Measurements from ENCODE around the gene RCVRN.

The RCVRN gene

DNA sequence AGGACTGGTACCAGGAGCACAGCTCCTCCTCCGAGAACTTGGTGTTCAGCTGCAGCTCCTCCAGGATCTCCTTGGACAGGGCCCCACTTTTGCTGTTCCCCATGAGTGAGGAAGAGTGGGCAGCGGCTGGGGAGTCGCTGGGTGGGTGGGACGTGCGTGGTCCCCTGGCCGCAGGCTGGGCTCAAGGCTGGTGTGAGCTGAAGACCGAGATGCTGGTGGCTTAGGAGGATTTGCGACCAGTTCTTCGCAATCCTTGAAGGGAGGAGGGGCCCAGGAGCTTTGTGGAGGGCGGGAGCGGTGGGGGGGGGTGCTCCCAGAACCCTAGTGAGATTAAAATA, at the start of gene RCVRN:
RCVRN (minus strand) TSS at position 194 of the 338 bp plus-strand sequence; CDS start at position 103, 91 bp downstream.
- DNase-seq, result no peak

DNA sequence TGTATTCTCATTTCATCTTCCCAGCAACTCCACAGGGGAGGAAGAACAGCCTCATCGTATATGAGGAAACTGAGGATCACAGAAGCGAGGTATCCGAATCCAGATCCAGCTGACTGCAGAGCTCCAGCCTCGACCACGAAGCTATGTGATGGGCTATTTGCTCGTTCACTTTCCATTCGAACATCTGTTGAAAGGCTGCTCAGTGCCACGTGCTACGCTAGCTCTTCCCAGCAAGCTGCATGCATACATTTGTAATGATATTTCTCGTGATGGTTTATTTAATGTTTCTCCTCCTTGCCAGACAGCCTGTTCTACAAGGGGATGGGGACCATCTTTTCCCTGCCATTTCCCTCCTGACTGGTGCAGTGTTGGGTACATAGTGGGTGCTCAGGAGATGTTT, 48.4 kb upstream of the RCVRN start:
- no peak for DNase-seq

DNA sequence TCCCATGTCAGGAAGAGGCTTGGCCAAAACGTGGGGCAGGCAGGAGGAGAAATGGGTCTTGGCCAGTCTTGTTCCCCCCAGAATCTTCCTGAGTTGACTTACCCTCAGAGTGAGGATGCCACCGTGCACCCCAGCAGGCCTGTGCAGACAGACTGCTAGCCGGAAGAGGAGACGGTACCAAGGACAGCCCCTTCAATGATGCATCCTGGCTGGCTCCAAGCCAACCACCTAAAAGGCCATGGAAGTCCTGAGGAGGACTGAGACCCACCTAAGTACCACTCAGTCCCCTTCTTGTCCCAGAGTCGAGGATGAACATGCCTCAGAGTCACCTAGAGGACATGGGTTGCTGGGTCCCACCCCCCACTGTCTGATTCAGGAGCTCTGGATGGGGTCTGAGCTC, 46.7 kb upstream of the RCVRN start:
- no peak for DNase-seq

DNA sequence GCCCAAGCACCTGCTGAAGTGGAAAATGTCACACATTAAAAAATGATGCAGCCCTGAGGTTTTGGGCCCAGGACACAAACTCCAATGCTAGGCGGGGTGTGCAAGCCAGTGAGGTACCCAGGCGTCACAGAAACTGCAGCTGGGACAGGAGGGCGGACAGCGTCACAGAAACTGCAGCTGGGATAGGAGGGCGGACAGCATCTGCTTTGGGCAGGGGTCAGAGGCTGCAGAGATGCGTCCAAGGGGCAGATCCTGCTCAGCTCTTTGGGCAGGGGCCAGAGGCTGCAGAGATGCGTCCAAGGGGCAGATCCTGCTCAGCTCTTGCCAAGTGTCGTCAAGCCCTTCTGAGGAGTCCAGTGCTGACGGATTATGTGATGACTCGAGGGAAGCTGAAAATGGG, 43.9 kb upstream of the RCVRN start:
- DNase-seq, result no peak

DNA sequence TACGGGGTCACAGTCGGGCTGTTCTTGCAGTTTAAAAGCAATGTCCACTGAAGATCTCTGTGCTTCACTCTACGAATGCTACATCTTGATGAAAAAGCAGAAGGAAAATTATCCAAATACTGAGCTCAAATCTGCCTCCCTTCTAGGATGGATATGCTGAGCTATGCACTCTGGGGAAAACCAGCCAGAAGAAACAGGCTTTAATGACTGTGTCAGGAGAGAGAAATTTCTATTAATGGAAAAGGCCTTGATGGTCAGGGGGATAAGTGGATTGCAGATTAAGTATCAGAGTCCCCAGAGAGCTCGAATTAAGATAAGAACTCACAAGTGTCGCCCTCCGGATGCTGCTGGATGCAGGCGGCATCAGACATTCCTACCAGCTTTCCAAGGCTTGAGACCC, 39.6 kb upstream of the RCVRN start:
- no peak for DNase-seq

DNA sequence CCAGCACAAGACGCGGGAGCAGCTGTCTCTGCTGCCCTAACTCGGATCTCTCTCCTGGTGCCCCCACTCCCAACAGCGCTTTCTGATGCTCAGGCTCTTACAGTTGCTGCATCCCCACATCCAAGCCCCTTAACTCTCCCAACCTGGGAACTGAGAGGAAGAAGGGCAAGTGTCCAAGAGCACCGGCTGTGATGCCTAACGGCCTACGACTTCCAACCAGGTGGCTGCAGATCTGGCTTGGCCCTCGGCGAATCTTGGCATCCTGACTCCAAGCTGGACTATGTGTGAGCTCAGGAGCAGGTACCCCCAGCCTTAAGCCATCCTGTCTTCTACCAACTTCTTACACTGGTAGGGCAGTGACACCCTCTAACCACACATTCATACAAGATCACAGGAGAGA, 38.3 kb upstream of the RCVRN start:
- DNase-seq, result peak; percentile 52 to 81

DNA sequence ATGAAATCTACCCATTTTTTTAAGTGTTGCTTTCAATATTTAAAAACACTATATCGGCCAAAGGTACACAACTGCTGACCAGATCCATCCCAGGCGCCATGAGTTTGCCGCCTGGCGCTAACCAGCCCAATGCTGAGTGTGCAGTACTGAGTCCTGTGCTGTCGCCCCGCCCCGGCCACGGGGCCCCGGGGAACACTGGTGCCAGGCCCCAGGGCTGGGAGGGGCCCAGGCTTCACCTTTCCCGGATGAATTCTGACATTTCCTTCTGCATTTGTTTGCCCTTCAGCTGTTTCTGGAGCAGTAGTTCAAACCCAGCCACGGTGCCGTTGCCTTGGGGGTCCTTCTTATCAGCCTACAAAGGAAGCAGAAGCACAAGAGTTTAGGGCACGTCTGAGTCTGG, 37.8 kb upstream of the RCVRN start:
- DNase-seq, result no peak

DNA sequence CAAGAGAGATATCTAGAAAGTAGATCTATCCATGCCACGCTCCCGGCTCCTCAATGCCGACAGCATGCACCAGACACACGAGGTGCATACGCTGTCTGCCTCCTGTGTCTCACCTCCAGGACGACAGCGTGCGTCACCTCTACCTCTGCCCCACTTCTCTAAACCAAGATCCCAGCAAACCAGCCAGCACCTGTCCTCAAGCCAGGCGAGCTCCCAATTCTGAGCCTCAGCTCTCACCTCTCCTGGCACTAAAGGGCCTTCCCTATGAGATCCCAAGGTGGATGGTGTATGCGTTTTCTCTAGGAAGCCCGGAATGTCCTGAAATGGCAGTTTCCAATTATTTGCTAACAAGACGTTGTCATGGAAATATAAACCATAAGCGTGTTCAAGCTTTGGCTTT, 36.2 kb upstream of the RCVRN start:
- DNase-seq, result no peak

DNA sequence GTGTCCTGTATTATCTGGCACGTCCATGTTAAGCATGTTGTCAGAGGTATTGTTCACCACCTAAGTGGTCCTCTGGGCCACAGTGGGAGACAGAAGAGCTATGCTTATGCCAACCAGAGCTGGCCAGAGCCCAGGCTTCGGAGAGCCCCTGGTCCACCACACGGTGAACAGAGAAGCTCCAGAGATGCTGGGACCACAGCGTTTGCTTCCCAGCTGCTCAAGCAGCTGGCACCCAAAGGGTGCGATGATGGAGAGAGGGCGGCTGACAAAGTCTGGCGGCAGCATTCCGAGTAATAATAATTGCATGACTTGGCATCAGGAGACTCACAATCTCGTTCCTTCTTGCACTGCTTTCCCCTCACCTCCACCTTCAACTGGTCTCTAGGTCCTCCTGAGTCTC, 35.8 kb upstream of the RCVRN start:
- no peak for DNase-seq

DNA sequence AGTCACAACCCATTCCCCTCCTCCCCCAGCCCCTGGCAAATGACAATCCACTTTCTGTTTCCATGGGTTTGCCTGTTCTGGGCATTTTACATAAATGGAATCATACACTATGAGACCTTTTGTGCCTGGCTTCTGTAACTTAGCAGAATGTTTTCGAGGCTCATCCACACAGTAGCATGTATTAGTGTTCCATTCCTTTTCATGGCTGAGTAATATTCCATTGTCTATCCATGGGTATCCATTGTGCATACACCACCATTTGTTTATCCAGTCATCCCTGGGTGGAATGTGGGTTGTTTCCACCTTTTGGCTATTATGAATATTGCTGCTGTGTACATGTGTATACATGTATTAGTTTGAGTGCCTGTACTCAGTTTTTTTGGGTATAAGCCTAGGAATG, 33.7 kb upstream of the RCVRN start:
- no peak for DNase-seq

DNA sequence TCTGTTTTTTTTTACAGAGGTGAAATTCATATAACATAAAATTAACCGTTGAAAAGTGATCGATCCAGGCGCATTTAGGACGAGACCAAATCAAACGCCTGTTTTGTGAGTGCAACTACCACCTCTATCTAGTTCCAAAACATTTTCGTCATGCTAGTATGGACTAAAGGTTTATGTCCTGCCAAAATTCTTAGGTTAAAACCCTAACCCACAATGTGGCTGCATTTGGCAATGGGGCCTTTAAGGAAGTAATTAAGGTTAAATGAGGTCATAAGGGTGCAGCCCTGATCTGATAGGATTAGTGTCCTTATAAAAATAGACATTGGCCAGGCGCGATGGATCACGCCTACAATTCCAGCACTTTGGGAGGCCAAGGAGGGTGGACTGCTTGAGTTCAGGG, 32.8 kb upstream of the RCVRN start:
- no peak for DNase-seq

DNA sequence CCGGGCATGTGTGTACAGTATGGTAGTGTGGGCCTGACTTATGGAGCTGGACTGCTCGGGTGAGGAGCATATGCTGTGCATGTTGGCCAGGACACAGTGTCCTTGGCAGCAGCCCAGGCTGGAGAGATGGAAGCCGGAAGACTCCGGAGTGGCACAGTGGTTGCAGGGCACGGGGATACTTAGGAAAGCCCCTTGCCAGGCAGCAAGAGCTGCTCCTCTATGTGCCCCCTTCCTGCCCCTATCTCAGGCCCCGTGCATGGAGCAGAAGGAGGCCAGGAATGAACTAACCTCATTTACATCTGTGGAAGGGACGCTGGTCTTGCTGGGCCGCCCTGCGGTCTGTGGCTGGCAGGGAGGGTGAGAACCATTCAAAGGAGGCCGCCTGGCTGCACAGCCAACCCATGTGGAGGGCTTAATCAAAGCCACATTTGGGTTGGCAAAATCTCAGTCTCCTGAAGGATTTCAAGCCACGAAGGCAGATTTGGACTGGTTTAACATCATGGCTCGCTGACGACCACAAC, 32.2 kb upstream of the RCVRN start:
- peak; percentile 44 to 93 for DNase-seq

DNA sequence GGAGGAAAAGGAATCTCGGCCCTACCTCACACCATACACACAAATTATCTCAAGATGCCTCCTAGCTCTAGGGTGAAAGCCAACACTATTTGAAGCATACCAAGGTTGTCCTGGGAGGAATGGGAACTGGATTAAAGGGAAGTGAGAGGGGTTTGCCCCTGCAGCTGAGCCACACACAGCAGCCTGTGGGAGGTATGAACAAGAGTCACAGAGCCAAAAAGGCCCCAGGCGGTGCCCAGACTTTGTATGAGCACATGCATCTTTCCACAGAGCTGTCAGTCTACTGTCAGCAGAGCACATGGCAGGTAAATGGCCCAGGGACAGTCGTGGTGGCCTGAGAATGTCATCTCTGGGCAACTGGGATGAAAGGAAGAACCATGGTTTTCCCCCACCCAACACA, 31.0 kb upstream of the RCVRN start:
- no peak for DNase-seq

DNA sequence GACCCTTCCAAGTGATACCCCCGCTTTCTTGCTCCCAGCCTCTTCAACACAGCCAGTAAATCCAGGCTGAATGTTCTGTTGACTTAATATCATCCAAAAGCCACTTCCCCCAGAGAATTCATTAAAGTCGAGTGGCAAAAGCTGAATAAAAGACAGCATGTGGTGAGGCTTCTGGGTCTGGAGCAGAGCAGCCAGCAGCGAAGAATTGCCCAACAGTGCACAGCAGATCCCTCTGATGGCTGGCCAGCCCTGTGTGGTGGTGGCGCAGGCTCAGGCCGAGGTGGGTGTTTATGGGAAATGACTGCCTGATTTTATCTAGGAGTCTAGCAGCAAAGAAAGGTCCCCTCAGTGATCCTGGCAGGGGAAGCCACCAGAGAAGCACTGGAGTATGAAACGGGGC, 30.3 kb upstream of the RCVRN start:
- no peak for DNase-seq

DNA sequence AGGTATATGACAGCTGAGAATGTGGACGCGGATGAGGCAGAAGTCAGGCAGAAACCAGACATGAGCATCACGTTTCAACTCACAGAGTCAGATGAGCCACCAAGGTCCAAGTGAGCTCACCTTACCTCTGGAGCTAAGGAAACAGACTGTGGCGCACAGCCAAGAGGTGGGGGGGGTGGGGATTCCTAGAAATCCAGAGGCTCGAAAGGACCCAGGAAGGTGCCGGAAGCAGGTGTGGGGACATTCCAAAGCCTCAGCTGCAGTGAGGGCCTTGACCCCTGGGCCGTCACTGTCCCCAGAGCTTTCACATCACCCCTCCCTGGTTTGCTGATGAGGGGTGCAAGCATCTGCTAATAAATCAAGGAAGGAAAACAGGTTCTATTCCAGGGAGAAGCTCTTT, 29.3 kb upstream of the RCVRN start:
- DNase-seq, result no peak

DNA sequence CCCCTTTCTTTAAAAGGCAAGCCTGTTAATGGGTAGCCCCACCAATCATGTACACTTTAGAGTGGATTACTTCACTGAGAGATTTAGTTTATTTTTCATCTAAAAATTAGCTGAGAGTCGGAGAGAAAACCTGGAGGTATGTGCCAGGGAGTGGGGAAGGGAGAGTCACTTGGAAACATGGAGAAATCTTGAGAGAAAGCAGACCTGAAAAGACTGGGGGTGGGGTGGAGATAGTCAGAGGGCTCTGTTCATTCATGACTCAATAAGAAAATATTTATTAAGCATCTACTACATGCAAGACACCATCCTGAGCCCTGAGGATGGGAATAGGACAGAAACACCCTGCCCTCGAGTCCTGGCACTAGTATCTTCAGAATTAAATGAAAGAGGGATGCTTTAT, 27.4 kb upstream of the RCVRN start:
- no peak for DNase-seq

DNA sequence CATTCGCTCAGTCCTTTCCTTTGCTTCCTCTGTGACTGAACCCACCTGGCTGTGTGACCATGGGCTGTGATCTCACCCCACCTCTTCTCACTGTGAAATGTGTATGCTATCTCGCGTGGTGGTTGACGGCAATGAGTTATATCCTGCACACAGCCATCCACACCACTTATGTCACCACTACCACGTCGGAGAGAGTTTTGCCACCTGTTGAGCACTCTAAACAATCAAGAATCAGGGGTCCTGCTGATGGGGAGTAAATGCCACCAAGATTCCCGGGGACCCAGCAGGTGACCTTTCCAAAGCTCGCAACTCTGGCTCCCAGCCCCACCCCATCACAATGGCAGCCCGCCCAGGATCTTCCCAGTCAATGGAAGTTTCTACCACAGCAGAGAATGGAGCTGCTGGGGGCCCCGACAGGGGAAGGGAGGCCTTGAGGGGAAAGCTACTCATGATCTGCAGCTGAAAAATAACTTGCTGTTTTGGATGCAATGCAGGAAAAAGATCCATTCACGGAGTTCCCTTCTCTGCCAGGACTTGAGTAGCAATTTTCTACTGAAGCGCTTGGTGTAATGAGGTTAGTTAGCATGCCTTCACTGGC, 26.2 kb upstream of the RCVRN start:
- DNase-seq, result no peak

DNA sequence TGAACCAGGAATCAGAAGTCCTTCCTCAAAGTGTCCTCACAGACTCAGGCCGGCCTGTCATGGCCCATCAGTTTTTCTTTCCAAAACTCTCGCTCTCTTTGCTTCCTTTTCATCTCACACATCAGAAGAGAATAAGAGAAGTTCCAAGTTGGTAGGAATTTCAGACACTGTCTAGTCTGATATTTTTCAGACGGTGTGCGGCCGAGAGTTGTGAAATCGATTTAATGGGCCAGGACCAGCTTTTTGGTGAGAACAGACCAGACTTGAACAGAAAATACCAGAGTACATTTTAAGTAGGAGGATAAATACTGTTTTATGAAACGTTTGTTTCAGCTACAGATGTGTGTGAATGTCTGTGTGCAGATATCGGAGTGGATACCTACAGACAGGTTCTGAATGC, 24.8 kb upstream of the RCVRN start:
- no peak for DNase-seq

DNA sequence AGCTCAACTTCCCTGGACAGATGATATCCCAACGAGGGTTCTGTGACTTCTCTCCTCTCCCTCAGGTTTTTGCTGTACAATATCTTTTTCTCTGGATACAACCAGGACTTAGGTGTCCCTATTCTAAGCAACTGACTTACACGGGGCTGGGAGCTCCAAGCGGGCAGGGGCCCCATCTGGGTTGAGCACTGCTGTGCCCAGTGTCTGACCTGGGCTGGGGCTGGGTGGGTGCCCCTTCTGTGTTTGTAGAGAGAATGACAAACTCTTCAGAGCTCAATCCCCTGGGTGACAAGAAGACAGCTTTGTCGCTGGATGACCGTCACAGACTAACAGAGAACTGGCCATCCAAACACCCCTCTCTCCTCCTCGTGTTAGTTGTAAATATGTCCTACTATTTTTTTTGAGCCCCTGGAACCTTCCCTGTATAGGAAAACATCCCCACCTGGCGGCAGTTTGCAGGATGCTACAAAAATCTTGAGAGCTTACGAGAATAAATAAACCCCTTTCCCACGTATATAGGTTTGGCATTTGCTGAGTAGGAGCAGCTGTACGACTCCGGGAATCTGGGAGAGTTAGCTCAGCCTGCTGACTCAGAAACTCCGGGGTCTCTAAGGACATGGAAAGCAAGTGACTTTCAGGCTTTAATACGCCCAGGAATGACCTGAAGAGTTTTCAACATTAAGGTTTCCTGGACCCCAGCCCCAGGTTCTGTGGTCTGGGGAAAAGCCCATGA, 23.7 kb upstream of the RCVRN start:
- DNase-seq, result peak in 1 of 2 experiments; percentile 59

DNA sequence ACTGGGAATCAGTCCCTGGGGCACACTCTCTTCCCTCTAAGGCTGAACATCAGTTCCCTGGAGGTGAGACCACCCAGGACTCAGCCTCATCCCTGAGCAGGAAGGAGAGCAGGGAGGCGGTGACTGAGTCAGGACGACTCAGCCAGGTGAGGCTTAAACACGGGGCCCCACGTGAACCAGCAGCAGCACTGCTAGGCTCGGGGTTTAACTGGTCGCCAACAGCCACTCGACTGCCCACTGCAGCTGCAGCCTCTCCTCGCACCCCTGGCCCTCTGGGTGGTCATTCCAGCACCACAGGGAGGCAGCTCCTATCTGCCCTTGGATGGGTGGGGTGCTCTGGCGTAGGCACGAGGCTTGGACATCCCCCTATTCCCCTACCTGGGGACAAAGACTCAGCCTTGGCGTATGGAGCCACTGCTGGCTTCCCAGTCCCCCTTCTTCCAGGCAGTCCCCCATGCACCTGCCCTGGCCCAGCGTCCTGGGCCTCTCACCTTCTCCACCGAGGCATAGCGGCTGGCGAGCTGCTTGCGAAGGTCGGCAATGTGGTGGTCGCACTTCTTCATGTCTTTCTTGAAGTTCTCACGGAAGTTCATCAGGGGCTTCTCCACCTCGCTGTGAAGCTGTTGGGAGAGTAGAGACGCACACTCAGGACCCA, 21.2 kb upstream of the RCVRN start:
- DNase-seq, result no peak

DNA sequence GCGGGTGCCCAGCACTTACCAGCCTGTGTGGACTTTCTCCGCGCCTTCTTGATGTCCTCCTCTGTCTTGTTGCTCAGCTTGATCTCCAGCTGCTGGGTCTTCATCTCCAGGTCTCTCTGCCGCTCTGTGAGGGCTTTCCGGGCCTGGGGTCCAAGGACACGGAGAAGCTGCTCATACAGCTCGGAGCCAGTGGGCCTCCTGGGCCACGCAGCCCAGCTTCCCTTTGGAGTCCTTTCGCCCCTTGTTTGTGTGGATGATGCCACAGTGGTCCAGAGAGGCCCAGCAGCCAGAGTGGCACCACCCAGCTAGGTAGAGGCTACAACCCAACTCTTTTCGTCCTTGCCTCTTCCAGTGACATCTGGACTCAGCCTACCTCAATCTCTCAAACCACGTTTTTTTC, 20.4 kb upstream of the RCVRN start:
- no peak for DNase-seq

DNA sequence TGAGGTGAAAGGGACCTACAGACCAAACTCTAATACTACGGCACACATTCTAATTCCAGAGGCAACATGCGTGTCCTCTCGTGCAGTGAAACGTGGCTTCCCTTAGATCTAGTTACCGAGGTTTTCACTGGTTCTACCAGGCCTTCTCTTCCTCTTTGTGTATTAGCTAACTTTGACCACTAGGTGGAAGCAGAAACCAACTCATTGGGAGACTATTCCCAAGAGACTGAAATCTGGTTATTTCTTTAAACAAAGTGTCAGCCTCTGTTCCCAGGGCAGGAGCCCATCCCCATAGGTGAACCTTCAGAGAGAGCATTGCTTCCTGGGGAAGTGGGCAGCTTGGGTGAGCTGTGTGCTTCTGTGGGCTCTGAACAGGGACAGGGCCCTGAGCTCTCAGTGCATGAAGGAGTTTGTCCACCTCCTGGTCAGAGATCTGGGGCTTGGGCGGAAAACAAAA, 19.7 kb upstream of the RCVRN start:
- DNase-seq, result peak in 1 of 2 experiments; percentile 72

DNA sequence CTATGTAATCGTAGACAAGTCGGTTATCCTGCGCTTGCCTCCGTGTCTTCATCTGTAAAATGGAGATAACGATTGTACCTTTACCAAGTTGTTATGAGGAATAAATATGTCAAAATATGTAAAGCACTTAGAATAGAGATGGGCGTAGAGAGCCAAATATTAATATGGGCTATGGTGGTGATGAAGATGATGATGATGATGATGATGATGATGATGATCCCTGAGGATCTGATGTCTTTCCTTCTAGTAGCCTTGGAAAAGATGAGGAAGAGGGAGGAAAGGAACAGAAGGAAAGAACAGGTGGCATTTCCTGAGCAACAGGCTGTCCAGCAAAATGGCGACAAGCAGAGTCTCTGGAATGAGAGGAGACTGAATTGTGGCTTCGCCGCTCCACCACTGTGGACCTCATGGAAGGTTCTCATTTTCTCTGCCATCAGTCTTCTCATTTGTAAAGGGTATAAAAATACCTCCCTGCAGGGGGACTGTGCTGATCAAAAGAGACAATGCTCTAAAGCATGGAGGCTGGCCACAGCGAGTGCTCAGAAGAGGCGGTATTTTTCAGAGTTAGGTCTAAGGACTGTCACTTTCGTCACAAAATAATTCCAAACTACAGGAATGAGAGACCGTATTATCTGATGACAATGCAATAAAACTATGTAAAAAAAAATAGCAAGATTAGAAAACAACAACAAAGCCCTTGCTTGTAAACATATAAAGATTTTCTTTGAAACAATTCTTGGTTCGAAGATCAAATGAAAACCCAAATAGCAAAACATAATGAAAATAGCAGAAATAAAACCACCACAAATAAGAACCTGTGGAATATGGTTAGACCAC, 17.2 kb upstream of the RCVRN start:
- peak in 1 of 2 experiments; percentile 31 for DNase-seq

All from cerebellar nuclear complex (tissue), 1 donor.